H9 (cell line): ENCODE measurements around the gene ONECUT1. TPM values are rescaled to one million over a fixed set of nuclear protein-coding genes. Genes with fewer than 3 reads are reported as not detected.

Experiments used
- DNase-seq: peaks from one replicate; pipeline ENCODE4 v3.0.0-alpha.2; 2017
- H2AFZ ChIP-seq: one replicate; pipeline ENCODE4 v1.6.1; 2013; ENCODE audit warnings: mild to moderate bottlenecking, low read length, control low read depth, moderate library complexity
- H2AK5ac ChIP-seq: 2 replicates; pipeline ENCODE4 v1.6.1; 2013; ENCODE audit warnings: low read length, control low read depth, mixed read lengths; ENCODE audit not compliant: insufficient read length
- H2BK120ac ChIP-seq: one replicate; pipeline ENCODE4 v1.6.1; 2013; ENCODE audit warnings: low read depth, mild to moderate bottlenecking, low read length, control low read depth, inconsistent platforms; ENCODE audit not compliant: poor library complexity, severe bottlenecking
- H2BK12ac ChIP-seq: 2 replicates; pipeline ENCODE4 v1.6.1; 2013; ENCODE audit warnings: low read length, control low read depth, mixed read lengths, low read depth; ENCODE audit not compliant: insufficient read length
- H2BK15ac ChIP-seq: 2 replicates; pipeline ENCODE4 v1.6.1; 2013; ENCODE audit warnings: low read depth, low read length, control low read depth
- H2BK20ac ChIP-seq: one replicate; pipeline ENCODE4 v1.6.1; 2013; ENCODE audit warnings: low read depth, mild to moderate bottlenecking, low read length, control low read depth, inconsistent platforms; ENCODE audit not compliant: poor library complexity, severe bottlenecking
- H2BK5ac ChIP-seq: 2 replicates; pipeline ENCODE4 v1.6.1; 2013; ENCODE audit warnings: low read length, control low read depth, mixed read lengths; ENCODE audit not compliant: insufficient read length
- H3K14ac ChIP-seq: 2 replicates; pipeline ENCODE4 v1.6.1; 2013; ENCODE audit warnings: low read length, control low read depth; ENCODE audit not compliant: insufficient read depth
- H3K18ac ChIP-seq: 2 replicates; pipeline ENCODE4 v1.6.1; 2013; ENCODE audit warnings: low read depth, mild to moderate bottlenecking, mixed read lengths, low read length, control low read depth; ENCODE audit not compliant: insufficient read length
- H3K23ac ChIP-seq: 2 replicates; pipeline ENCODE4 v1.6.1; 2013; ENCODE audit warnings: low read length, control low read depth, mixed read lengths, low read depth; ENCODE audit not compliant: insufficient read length
- H3K23me2 ChIP-seq: 2 replicates; pipeline ENCODE4 v1.6.1; 2013; ENCODE audit warnings: low read depth, mild to moderate bottlenecking, mixed read lengths, low read length, control low read depth; ENCODE audit not compliant: insufficient read length, poor library complexity, severe bottlenecking
- H3K27ac ChIP-seq: 2 replicates; pipeline ENCODE4 v1.5.1; 2013; ENCODE audit warnings: low read length, control low read depth, mixed read lengths, low read depth; ENCODE audit not compliant: insufficient read length
- H3K27me3 ChIP-seq: 2 replicates; pipeline ENCODE4 v1.6.1; 2013; ENCODE audit warnings: low read length, control low read depth, inconsistent platforms; ENCODE audit not compliant: insufficient read depth
- H3K4ac ChIP-seq: 2 replicates; pipeline ENCODE4 v1.6.1; 2013; ENCODE audit warnings: low read depth, mild to moderate bottlenecking, control low read depth, inconsistent platforms, low read length, moderate library complexity
- H3K4me1 ChIP-seq: 2 replicates; pipeline ENCODE4 v1.6.1; 2013; ENCODE audit warnings: low read length, control low read depth, inconsistent platforms; ENCODE audit not compliant: insufficient read depth
- H3K4me2 ChIP-seq: 2 replicates; pipeline ENCODE4 v1.6.1; 2013; ENCODE audit warnings: low read length, control low read depth, mixed read lengths; ENCODE audit not compliant: insufficient read length, insufficient read depth
- H3K56ac ChIP-seq: 2 replicates; pipeline ENCODE4 v1.6.1; 2013; ENCODE audit warnings: low read depth, mild to moderate bottlenecking, mixed read lengths, low read length, control low read depth; ENCODE audit not compliant: insufficient read length
- H3K79me1 ChIP-seq: 2 replicates; pipeline ENCODE4 v1.6.1; 2013; ENCODE audit warnings: low read depth, mild to moderate bottlenecking, moderate library complexity, low read length, control low read depth, inconsistent platforms; ENCODE audit not compliant: insufficient read depth, poor library complexity, severe bottlenecking
- H3K79me2 ChIP-seq: 2 replicates; pipeline ENCODE4 v1.6.1; 2013; ENCODE audit warnings: low read length, control low read depth, inconsistent platforms; ENCODE audit not compliant: insufficient read depth
- H3K9ac ChIP-seq: 2 replicates; pipeline ENCODE4 v1.6.1; 2013; ENCODE audit warnings: low read length, control low read depth, mixed read lengths; ENCODE audit not compliant: insufficient read length; ENCODE audit errors: extremely low read depth
- H3K9me3 ChIP-seq: one replicate; pipeline ENCODE4 v1.6.1; 2013; ENCODE audit warnings: low read depth, low read length, inconsistent platforms; ENCODE audit not compliant: control insufficient read depth
- H3T11ph ChIP-seq: one replicate; pipeline ENCODE4 v1.6.1; 2013; ENCODE audit warnings: mild to moderate bottlenecking, low read length, control low read depth, inconsistent platforms
- H4K20me1 ChIP-seq: one replicate; pipeline ENCODE4 v1.6.1; 2013; ENCODE audit not compliant: control insufficient read depth, insufficient read length, insufficient read depth
- H4K5ac ChIP-seq: 2 replicates; pipeline ENCODE4 v1.6.1; 2013; ENCODE audit warnings: low read depth, mild to moderate bottlenecking, mixed read lengths, low read length, control low read depth; ENCODE audit not compliant: insufficient read length
- H4K8ac ChIP-seq: replicated peaks from 2 replicates; pipeline ENCODE4 v1.6.1; 2013; ENCODE audit warnings: low read length, control low read depth, mixed read lengths, low read depth; ENCODE audit not compliant: insufficient read length
- H4K91ac ChIP-seq: 2 replicates; pipeline ENCODE4 v1.6.1; 2013; ENCODE audit warnings: low read depth, mild to moderate bottlenecking, moderate library complexity, mixed read lengths, low read length, control low read depth; ENCODE audit not compliant: insufficient read length
- H3K27ac Mint-ChIP-seq, 3 experiments: 2 replicates in 2 of 3; 3 replicates in 1 of 3; pipeline ENCODE4 v1.8.0; 2020 to 2021; ENCODE audit warnings: mixed read lengths in 3 of 3, mild to moderate bottlenecking in 1 of 3, moderate library complexity in 1 of 3
- H3K27me3 Mint-ChIP-seq: 2 replicates; pipeline ENCODE4 v1.8.0; 2021; ENCODE audit warnings: low read depth, mild to moderate bottlenecking, moderate library complexity, mixed read lengths
- H3K36me3 Mint-ChIP-seq, 3 experiments: 2 replicates in 2 of 3; 3 replicates in 1 of 3; pipeline ENCODE4 v1.8.0; 2020 to 2021; ENCODE audit warnings: low read depth in 3 of 3, mixed read lengths in 3 of 3; ENCODE audit not compliant: insufficient read depth in 1 of 3
- H3K4me1 Mint-ChIP-seq, 2 experiments: 2 replicates each; pipeline ENCODE4 v1.8.0; 2020; ENCODE audit warnings: mixed read lengths in 2 of 2
- H3K4me3 Mint-ChIP-seq, 2 experiments: 2 replicates in 1 of 2; 3 replicates in 1 of 2; pipeline ENCODE4 v1.8.0; 2020 to 2021; ENCODE audit warnings: mild to moderate bottlenecking in 2 of 2, mixed read lengths in 2 of 2, moderate library complexity in 1 of 2
- H3K9me3 Mint-ChIP-seq, 2 experiments: 2 replicates in 1 of 2; 3 replicates in 1 of 2; pipeline ENCODE4 v1.8.0; 2020; ENCODE audit warnings: mild to moderate bottlenecking in 2 of 2, mixed read lengths in 2 of 2, moderate library complexity in 1 of 2
- WGBS: extraction: QIAGEN DNeasy Blood & Tissue Kit; methylation state at CpG from one replicate; pipeline ENCODE4 v1.1.7; 2013; ENCODE audit warnings: missing lambda C conversion rate, low lambda C conversion rate, mixed read lengths; ENCODE audit not compliant: insufficient read length; ENCODE audit errors: extremely low coverage; 5-methylcytosine and 5-hydroxymethylcytosine counted together
- total RNA-seq: library from RNA; stranded (reverse); gene quantifications from 2 replicates; pipeline ENCODE4 v1.2.1, GENCODE V29; 2021
- TF ChIP-seq, protein P1 (sequence below): fragments of 200-600 bp; sonication (generic); conservative IDR thresholded peaks from 3 replicates; pipeline ENCODE4 v1.8.0; 2021; ENCODE audit warnings: antibody characterized with exemption, mild to moderate bottlenecking

The ONECUT1 gene
- total RNA-seq, 1 experiment from 2014 or later, result 14.1 TPM

DNA sequence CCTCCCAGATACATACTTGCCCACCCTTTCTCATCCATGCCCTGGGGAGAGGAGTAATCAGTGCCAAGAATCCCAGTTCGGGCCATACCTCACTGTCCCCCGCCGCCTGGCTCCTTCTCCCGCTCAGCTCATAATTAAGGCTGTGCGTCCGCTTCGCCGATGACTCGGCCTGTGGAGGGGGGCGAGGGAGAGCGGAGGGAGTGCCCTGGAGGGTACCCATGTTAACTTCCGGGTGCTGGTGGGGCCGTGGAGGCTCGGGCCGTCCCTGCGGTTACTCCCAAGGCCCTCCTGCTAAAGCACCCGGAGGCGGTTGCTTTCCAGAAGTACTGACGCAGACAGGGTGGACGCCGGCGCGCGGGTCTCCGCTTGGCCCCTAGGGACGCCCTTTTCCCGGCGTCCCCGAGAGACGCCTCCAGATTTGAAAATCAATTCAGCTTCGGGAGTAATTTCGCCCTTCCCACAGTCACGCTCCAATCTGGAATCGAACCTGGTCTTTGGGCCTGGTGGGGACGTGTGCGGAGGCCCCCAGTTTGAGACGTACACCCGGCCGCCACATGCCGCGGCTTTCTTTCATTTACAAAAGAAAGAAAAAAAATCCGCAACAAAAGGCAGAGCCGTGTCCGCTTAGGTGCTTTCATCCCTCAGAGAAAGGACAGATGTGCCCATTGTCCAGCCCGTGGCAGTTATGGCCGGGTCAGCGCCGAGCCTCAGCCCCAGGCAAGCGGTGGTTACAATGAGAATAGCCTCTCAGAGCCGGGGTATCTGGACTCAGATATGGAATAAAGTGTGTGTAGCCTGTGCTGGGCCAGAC, 1.0 kb upstream of the ONECUT1 start:
- Histone ChIP-seq H2BK120ac (no peak overlapping the region), H3K56ac (no peak overlapping the region), H3K4me2 (peak overlapping the region; percentile 68), H2AK5ac (no peak overlapping the region), H3K9ac (no peak overlapping the region), H3K18ac (no peak overlapping the region), H3T11ph (no peak overlapping the region), H4K91ac (no peak overlapping the region), H4K20me1 (no peaks in the 10 kb centered on the region), H3K9me3 (no peaks in the 10 kb centered on the region), H3K27me3 (peaks cover 80% of the 10 kb centered on the region), H4K8ac (no peak overlapping the region), H4K5ac (no peak overlapping the region), H3K27ac (no peak overlapping the region), H2BK15ac (no peak overlapping the region), H3K4me1 (peaks cover 10% of the 10 kb centered on the region; the same call in 1 of the 2 replicates), H3K23ac (no peak overlapping the region), H3K79me2 (no peaks in the 10 kb centered on the region), H2AFZ (no peak overlapping the region), H3K23me2 (peaks cover 36% of the 10 kb centered on the region), H2BK12ac (no peak overlapping the region), H3K14ac (no peak overlapping the region), H3K79me1 (no peaks in the 10 kb centered on the region), H2BK20ac (no peak overlapping the region), H2BK5ac (no peak overlapping the region), H3K4ac (no peak overlapping the region)
- DNase-seq, result peak; percentile 66
- WGBS, result no CpG with 5 or more reads among the region's 50 CpGs
- Mint-ChIP-seq H3K27ac (no peak overlapping the region), H3K9me3 (peaks cover 0 to 6% of the 10 kb centered on the region in 2 experiments; a peak in 2 of 5 replicates), H3K4me3 (peak overlapping the region; percentile 66 to 78), H3K36me3 (peaks cover 0 to 37% (median 3%) of the 10 kb centered on the region in 3 experiments; a peak in 5 of 7 replicates), H3K27me3 (peaks cover 51% of the 10 kb centered on the region), H3K4me1 (peaks cover 55 to 75% of the 10 kb centered on the region in 2 experiments)
- TF ChIP-seq, protein P1, sequence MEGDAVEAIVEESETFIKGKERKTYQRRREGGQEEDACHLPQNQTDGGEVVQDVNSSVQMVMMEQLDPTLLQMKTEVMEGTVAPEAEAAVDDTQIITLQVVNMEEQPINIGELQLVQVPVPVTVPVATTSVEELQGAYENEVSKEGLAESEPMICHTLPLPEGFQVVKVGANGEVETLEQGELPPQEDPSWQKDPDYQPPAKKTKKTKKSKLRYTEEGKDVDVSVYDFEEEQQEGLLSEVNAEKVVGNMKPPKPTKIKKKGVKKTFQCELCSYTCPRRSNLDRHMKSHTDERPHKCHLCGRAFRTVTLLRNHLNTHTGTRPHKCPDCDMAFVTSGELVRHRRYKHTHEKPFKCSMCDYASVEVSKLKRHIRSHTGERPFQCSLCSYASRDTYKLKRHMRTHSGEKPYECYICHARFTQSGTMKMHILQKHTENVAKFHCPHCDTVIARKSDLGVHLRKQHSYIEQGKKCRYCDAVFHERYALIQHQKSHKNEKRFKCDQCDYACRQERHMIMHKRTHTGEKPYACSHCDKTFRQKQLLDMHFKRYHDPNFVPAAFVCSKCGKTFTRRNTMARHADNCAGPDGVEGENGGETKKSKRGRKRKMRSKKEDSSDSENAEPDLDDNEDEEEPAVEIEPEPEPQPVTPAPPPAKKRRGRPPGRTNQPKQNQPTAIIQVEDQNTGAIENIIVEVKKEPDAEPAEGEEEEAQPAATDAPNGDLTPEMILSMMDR, result peak; percentile 63
